PC-3 (cell line): ENCODE data around the gene LMO4. TPM values are rescaled to one million over a fixed set of nuclear protein-coding genes. Genes with fewer than 3 reads are reported as not detected.

ENCODE experiments used
- ATAC-seq: fragments of 200-7000 bp; cut with Tn5 transposase; 2 replicates; pipeline ENCODE4 v1.9.1; 2020; ENCODE audit warnings: mild to moderate bottlenecking, moderate library complexity
- BruUV-seq: library from RNA; stranded (reverse); fragments of 400-500 nt; replicated peaks from 2 replicates; lab custom pipeline; 2021; lab: Mats Ljungman, UMichigan
- CTCF ChIA-PET: fragments of 300-600 bp; sonication (Branson Sonifier 250); formaldehyde crosslinking; loops from one replicate; lab custom pipeline; 2022; ENCODE audit warnings: antibody characterized with exemption; lab: Charles Lee
- POLR2A ChIA-PET: fragments of 300-600 bp; sonication (Branson Sonifier 250); formaldehyde crosslinking; loops from one replicate; lab custom pipeline; 2022; ENCODE audit warnings: antibody characterized with exemption; ENCODE audit not compliant: unreplicated experiment; lab: Charles Lee
- DNase-seq: peaks from one replicate; pipeline ENCODE4 v3.0.0-alpha.2; 2015
- H2AFZ ChIP-seq: fragments of 300-600 bp; sonication (generic); 2 replicates; pipeline ENCODE4 v1.6.0; 2016; ENCODE audit warnings: antibody characterized with exemption, low read length
- H3F3A ChIP-seq: fragments of 300-600 bp; sonication (generic); one replicate; pipeline ENCODE4 v1.6.0; 2017; ENCODE audit warnings: antibody characterized with exemption, low read length, control low read depth, mild to moderate bottlenecking; ENCODE audit not compliant: unreplicated experiment
- H3K27ac ChIP-seq: fragments of 300-600 bp; sonication (generic); 2 replicates; pipeline ENCODE4 v1.5.1; 2016; ENCODE audit warnings: mild to moderate bottlenecking, low read length
- H3K27me3 ChIP-seq: fragments of 300-600 bp; sonication (generic); 2 replicates; pipeline ENCODE4 v1.6.1; 2016; ENCODE audit warnings: low read length, mixed read lengths
- H3K36me3 ChIP-seq: fragments of 300-600 bp; sonication (generic); 2 replicates; pipeline ENCODE4 v1.6.1; 2016; ENCODE audit warnings: low read depth, mixed run types, low read length, mixed read lengths
- H3K4me1 ChIP-seq: fragments of 300-600 bp; sonication (generic); 2 replicates; pipeline ENCODE4 v1.5.1; 2016; ENCODE audit warnings: low read length; ENCODE audit not compliant: insufficient read depth
- H3K4me2 ChIP-seq: fragments of 300-600 bp; sonication (generic); 2 replicates; pipeline ENCODE4 v1.6.0; 2016; ENCODE audit warnings: low read length
- H3K4me3 ChIP-seq: fragments of 300-600 bp; sonication (generic); 2 replicates; pipeline ENCODE4 v1.5.1; 2016; ENCODE audit warnings: mild to moderate bottlenecking, low read length, mixed read lengths
- H3K79me2 ChIP-seq: fragments of 300-600 bp; sonication (generic); 2 replicates; pipeline ENCODE4 v1.6.1; 2017; ENCODE audit warnings: low read length, mixed read lengths
- H3K9ac ChIP-seq: fragments of 300-600 bp; sonication (generic); 2 replicates; pipeline ENCODE4 v1.6.0; 2016; ENCODE audit warnings: mild to moderate bottlenecking, low read length
- H3K9me2 ChIP-seq: fragments of 300-600 bp; sonication (generic); replicated peaks from 2 replicates; pipeline ENCODE4 v1.6.1; 2016; ENCODE audit warnings: mixed run types, low read length, mixed read lengths
- H3K9me3 ChIP-seq: fragments of 300-600 bp; sonication (generic); 2 replicates; pipeline ENCODE4 v1.6.1; 2016; ENCODE audit warnings: low read length, mixed read lengths
- H4K20me1 ChIP-seq: fragments of 300-600 bp; sonication (generic); 2 replicates; pipeline ENCODE4 v1.6.1; 2016; ENCODE audit warnings: low read length, mixed read lengths
- CTCF ChIP-seq: fragments of 300-600 bp; sonication (generic); conservative IDR thresholded peaks from 2 replicates; pipeline ENCODE4 v1.5.1; 2017; ENCODE audit warnings: antibody characterized with exemption, low read depth, mild to moderate bottlenecking, low read length
- EZH2 ChIP-seq: fragments of 300-600 bp; sonication (generic); IDR thresholded peaks from one replicate; pipeline ENCODE4 v1.6.1; 2017; ENCODE audit warnings: antibody characterized with exemption, mild to moderate bottlenecking, low read length; ENCODE audit not compliant: unreplicated experiment
- EZH2phosphoT487 ChIP-seq: fragments of 300-600 bp; sonication (generic); IDR thresholded peaks from 2 replicates; pipeline ENCODE4 v1.6.1; 2018; ENCODE audit warnings: mild to moderate bottlenecking, antibody characterized with exemption, low read length, borderline replicate concordance
- intact Hi-C: fragments of 100-400 bp; cut with micrococcal nuclease; formaldehyde crosslinking; loops from 2 replicates; pipeline ENCODE4 v1.9.0; 2023
- total RNA-seq: library from RNA; depleted of rRNA; stranded (reverse); fragments of >200 nt; gene quantifications from 2 replicates; pipeline ENCODE4 v1.2.3, GENCODE V29; 2014

LMO4 gene
- total RNA-seq, 1 experiment from 2014 or later: 41.5 TPM

GRCh38 chr1:87348341-87349019 is 19.8 kb downstream of the LMO4 start:
- DNase-seq: no peak
- Histone ChIP-seq H3F3A (no peaks in the 10 kb centered on the region), H3K79me2 (no peaks in the 10 kb centered on the region), H4K20me1 (no peaks in the 10 kb centered on the region), H3K9me2 (no peaks in the 10 kb centered on the region), H3K4me1 (no peaks in the 10 kb centered on the region), H3K27ac (no peak overlapping the region), H3K36me3 (peaks cover 3% of the 10 kb centered on the region; the same call in 1 of the 2 replicates), H3K9me3 (no peaks in the 10 kb centered on the region), H3K4me3 (no peak overlapping the region), H3K9ac (no peak overlapping the region), H3K4me2 (no peak overlapping the region), H2AFZ (no peak overlapping the region), H3K27me3 (no peaks in the 10 kb centered on the region)
- intact Hi-C loops: no loop called here
- no peak for TF ChIP-seq CTCF
- ChIA-PET CTCF (no interaction called here), POLR2A (no interaction called here)
- BruUV-seq: no TSS peak
- ATAC-seq: no peak

- DNase-seq (no peak), ATAC-seq (no peak)
- Histone ChIP-seq H2AFZ (no peak overlapping the region), H3K9ac (no peak overlapping the region), H3K4me1 (no peaks in the 10 kb centered on the region), H3K27me3 (no peaks in the 10 kb centered on the region), H3K9me3 (no peaks in the 10 kb centered on the region), H3F3A (no peaks in the 10 kb centered on the region), H3K9me2 (no peaks in the 10 kb centered on the region), H3K36me3 (no peaks in the 10 kb centered on the region; the same call in 1 of the 2 replicates), H3K4me2 (no peak overlapping the region), H4K20me1 (no peaks in the 10 kb centered on the region), H3K27ac (no peak overlapping the region), H3K79me2 (no peaks in the 10 kb centered on the region), H3K4me3 (no peak overlapping the region)
- intact Hi-C loops: no loop called here
- ChIA-PET POLR2A (no interaction called here), CTCF (no interaction called here)
- TF ChIP-seq EZH2 (no peak), CTCF (no peak), EZH2phosphoT487 (no peak)
- BruUV-seq: no TSS peak
Measured at GRCh38 chr1:87349036-87349435, 20.4 kb downstream of the LMO4 start.

- no TSS peak for BruUV-seq
- no peak overlapping the region for H3K27ac ChIP-seq
- DNase-seq (no peak), ATAC-seq (no peak)
- H3K4me3 ChIP-seq: no peak overlapping the region
- intact Hi-C loops: no loop called here
- H3K9me3 ChIP-seq: no peaks in the 10 kb centered on the region
- no peaks in the 10 kb centered on the region for H4K20me1 ChIP-seq
- H3K27me3 ChIP-seq: no peaks in the 10 kb centered on the region
- ChIA-PET POLR2A (no interaction called here), CTCF (no interaction called here)
- H3K9me2 ChIP-seq: no peaks in the 10 kb centered on the region
- no peaks in the 10 kb centered on the region for H3K36me3 ChIP-seq
- no peaks in the 10 kb centered on the region for H3F3A ChIP-seq
- TF ChIP-seq CTCF (no peak), EZH2 (no peak), EZH2phosphoT487 (no peak)
- no peak overlapping the region for H2AFZ ChIP-seq
- no peaks in the 10 kb centered on the region for H3K4me1 ChIP-seq
- no peaks in the 10 kb centered on the region for H3K79me2 ChIP-seq
- H3K4me2 ChIP-seq: no peak overlapping the region
- no peak overlapping the region for H3K9ac ChIP-seq
Measured at GRCh38 chr1:87355894-87356293, 27.2 kb downstream of the LMO4 start.
